ENCODE data around the gene EIF4EBP3. TPM values are rescaled to one million over a fixed set of nuclear protein-coding genes. Genes with fewer than 3 reads are reported as not detected.

Gene EIF4EBP3
- total RNA-seq, 1 donor from 2014 or later, result 19.3 TPM

- Histone ChIP-seq H3K9me3 (no peaks in the 10 kb centered on the region), H3K27me3 (ENCODE audit: low read depth) (no peaks in the 10 kb centered on the region), H3K4me1 (peaks cover 70% of the 10 kb centered on the region), H3K4me3 (no peak overlapping the region), H3K36me3 (peaks cover 35% of the 10 kb centered on the region), H3K27ac (peak overlapping the region; percentile 72)
- ATAC-seq (no peak), DNase-seq (no peak)
- TF ChIP-seq, protein P1, sequence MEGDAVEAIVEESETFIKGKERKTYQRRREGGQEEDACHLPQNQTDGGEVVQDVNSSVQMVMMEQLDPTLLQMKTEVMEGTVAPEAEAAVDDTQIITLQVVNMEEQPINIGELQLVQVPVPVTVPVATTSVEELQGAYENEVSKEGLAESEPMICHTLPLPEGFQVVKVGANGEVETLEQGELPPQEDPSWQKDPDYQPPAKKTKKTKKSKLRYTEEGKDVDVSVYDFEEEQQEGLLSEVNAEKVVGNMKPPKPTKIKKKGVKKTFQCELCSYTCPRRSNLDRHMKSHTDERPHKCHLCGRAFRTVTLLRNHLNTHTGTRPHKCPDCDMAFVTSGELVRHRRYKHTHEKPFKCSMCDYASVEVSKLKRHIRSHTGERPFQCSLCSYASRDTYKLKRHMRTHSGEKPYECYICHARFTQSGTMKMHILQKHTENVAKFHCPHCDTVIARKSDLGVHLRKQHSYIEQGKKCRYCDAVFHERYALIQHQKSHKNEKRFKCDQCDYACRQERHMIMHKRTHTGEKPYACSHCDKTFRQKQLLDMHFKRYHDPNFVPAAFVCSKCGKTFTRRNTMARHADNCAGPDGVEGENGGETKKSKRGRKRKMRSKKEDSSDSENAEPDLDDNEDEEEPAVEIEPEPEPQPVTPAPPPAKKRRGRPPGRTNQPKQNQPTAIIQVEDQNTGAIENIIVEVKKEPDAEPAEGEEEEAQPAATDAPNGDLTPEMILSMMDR (IDR thresholded peaks at IDR 0.05), result no peak
- intact Hi-C loops (cut with DNase I), result no loop called here
Observed at GRCh38 chr5:140570058-140570457, 22.6 kb downstream of the EIF4EBP3 start.

- no peak overlapping the region for H3K4me3 ChIP-seq
- TF ChIP-seq, protein P1 (IDR thresholded peaks at IDR 0.05), result no peak
- no peaks in the 10 kb centered on the region for H3K27me3 ChIP-seq (ENCODE audit: low read depth)
- H3K36me3 ChIP-seq, result peaks cover 35% of the 10 kb centered on the region
- DNase-seq (no peak), ATAC-seq (no peak)
- no peaks in the 10 kb centered on the region for H3K9me3 ChIP-seq
- H3K27ac ChIP-seq, result peak overlapping the region; percentile 72
- H3K4me1 ChIP-seq, result peaks cover 70% of the 10 kb centered on the region
- intact Hi-C loops (cut with DNase I), result no loop called here
Observed at GRCh38 chr5:140570488-140570887, 23.0 kb downstream of the EIF4EBP3 start.

DNA sequence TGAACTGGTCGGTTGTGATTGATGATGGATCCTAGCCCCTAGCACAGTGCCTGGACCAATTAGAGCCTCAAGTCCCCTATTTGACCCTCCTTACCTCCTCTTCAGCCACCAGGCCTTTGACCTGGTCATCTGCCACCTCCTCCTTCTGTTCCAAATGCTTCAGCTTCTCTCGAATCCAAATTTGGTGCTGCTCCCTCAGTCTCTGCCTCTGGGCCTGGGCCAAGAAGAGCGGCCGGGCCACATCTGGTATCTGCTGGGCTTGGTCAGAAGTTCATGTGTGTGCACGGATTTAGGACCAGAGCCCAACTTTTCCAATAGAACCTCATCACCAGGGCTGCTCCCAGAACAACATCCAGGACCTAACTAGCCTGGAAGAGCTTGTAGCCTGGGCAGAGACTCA lies 23.6 kb downstream of the EIF4EBP3 start:
- H3K4me3 ChIP-seq, result no peak overlapping the region
- intact Hi-C loops (cut with DNase I), result no loop called here
- no peaks in the 10 kb centered on the region for H3K9me3 ChIP-seq
- DNase-seq (no peak), ATAC-seq (peak; percentile 17 to 46)
- peaks cover 30% of the 10 kb centered on the region for H3K36me3 ChIP-seq
- H3K27me3 ChIP-seq (ENCODE audit: low read depth), result no peaks in the 10 kb centered on the region
- peaks cover 70% of the 10 kb centered on the region for H3K4me1 ChIP-seq
- peak overlapping the region; percentile 72 for H3K27ac ChIP-seq
- TF ChIP-seq, protein P1 (IDR thresholded peaks at IDR 0.05), result no peak

DNA sequence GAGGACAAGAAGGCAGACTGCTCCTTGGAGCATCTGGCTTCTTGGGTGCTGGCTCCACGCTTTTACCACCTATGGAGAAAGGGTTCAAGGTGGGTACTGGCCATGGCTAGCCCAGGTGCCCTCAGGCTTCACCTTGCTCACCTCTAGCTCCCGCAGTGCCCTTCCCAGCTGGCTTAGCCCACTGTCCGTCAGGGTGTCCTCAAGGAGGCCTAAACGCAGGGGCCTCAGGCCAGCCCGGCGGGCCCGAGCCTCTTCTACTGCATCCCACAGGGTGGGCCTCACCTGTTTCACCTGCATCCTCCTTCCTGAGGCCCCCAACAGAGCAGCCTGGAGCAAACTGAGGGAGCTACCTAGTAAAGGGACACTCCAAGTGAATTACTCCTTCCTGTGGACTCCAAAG lies 26.2 kb downstream of the EIF4EBP3 start:
- H3K27me3 ChIP-seq (ENCODE audit: low read depth), result no peaks in the 10 kb centered on the region
- H3K27ac ChIP-seq, result peak overlapping the region; percentile 3
- peaks cover 55% of the 10 kb centered on the region for H3K4me1 ChIP-seq
- DNase-seq, result no peak
- H3K4me3 ChIP-seq, result no peak overlapping the region
- peaks cover 7% of the 10 kb centered on the region for H3K36me3 ChIP-seq
- ATAC-seq, result no peak
- TF ChIP-seq, protein P1 (IDR thresholded peaks at IDR 0.05), result no peak
- H3K9me3 ChIP-seq, result no peaks in the 10 kb centered on the region
- intact Hi-C loops (cut with DNase I), result no loop called here

- Histone ChIP-seq H3K9me3 (no peaks in the 10 kb centered on the region), H3K27me3 (ENCODE audit: low read depth) (no peaks in the 10 kb centered on the region), H3K27ac (no peak overlapping the region), H3K4me3 (no peak overlapping the region), H3K4me1 (peaks cover 51% of the 10 kb centered on the region), H3K36me3 (peaks cover 7% of the 10 kb centered on the region)
- TF ChIP-seq, protein P1 (IDR thresholded peaks at IDR 0.05), result no peak
- DNase-seq (no peak), ATAC-seq (peak; percentile 50 to 58)
- intact Hi-C loops (cut with DNase I), result no loop called here
Observed at GRCh38 chr5:140574165-140574564, 26.7 kb downstream of the EIF4EBP3 start.

DNA sequence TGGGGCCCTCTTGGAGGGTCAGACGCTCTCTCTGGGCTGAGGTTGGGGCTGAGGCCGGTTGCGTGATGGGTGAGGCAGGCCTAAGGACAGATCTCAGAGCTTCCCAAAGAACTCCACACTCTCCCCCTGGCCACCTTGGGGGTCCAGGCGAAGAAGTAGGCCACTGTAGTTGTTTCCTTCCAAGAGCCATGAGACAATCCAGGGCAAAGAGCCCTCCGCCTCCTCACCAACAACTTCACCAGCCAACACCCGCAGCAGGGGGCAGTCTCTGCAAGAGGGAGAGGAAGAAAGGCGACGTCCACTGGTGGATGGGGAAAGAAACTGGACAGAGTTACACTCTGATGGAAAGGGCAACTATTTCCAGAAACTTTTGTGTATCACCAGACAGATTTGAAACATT lies 27.8 kb downstream of the EIF4EBP3 start:
- Histone ChIP-seq H3K4me3 (no peak overlapping the region), H3K27ac (no peak overlapping the region), H3K27me3 (ENCODE audit: low read depth) (no peaks in the 10 kb centered on the region), H3K9me3 (no peaks in the 10 kb centered on the region), H3K36me3 (peaks cover 3% of the 10 kb centered on the region), H3K4me1 (peaks cover 39% of the 10 kb centered on the region)
- intact Hi-C loops (cut with DNase I), result no loop called here
- TF ChIP-seq, protein P1 (IDR thresholded peaks at IDR 0.05), result peak; percentile 54
- peak; percentile 80 for DNase-seq
- ATAC-seq, result peak; percentile 77 to 81
